K562 (cell line): ENCODE measurements around the gene TEP1. TPM values are rescaled to one million over a fixed set of nuclear protein-coding genes. Genes with fewer than 3 reads are reported as not detected.

ENCODE experiments used
- ATF1 ChIP-seq, 2 experiments: fragments of 450-650 bp in 1 of 2; IDR thresholded peaks; 2 replicates each; pipeline ENCODE4 v1.6.1; 2016; ENCODE audit warnings: missing compliant biosample characterization in 1 of 2, missing genetic modification characterization in 1 of 2
- BACH1 ChIP-seq: fragments of 200-800 bp; sonication (Bioruptor generic); IDR thresholded peaks from 2 replicates; pipeline ENCODE4 v1.6.1; 2016; ENCODE audit warnings: missing genetic modification characterization, missing compliant biosample characterization
- CBX3 ChIP-seq, 2 experiments: IDR thresholded peaks; 1 replicate in 1 of 2; 2 replicates in 1 of 2; pipeline ENCODE4 v1.6.1; 2012; ENCODE audit warnings: inconsistent platforms in 2 of 2, low read length in 2 of 2, borderline replicate concordance in 1 of 2, control low read depth in 1 of 2
- CC2D1A ChIP-seq: fragments of 450-650 bp; IDR thresholded peaks from 2 replicates; pipeline ENCODE4 v1.6.1; 2017; ENCODE audit warnings: mild to moderate bottlenecking
- E2F3 ChIP-seq: fragments of 250-450 bp; sonication (Bioruptor Pico); IDR thresholded peaks from 2 replicates; pipeline ENCODE4 v1.4.0; 2020; ENCODE audit warnings: mild to moderate bottlenecking
- KDM5B ChIP-seq: fragments of 200-600 bp; sonication (generic); IDR thresholded peaks from 2 replicates; pipeline ENCODE4 v1.6.1; 2012; ENCODE audit warnings: low read depth, mild to moderate bottlenecking, moderate library complexity, low read length, control low read depth, inconsistent platforms; ENCODE audit not compliant: insufficient replicate concordance
- KLF1 ChIP-seq: fragments of 450-650 bp; IDR thresholded peaks from 2 replicates; pipeline ENCODE4 v1.6.1; 2016; ENCODE audit warnings: missing genetic modification characterization, missing compliant biosample characterization
- LEF1 ChIP-seq: fragments of 450-650 bp; IDR thresholded peaks from 2 replicates; pipeline ENCODE4 v1.6.1; 2016; ENCODE audit warnings: mild to moderate bottlenecking
- MAFG ChIP-seq: fragments of 450-650 bp; conservative IDR thresholded peaks from 2 replicates; pipeline ENCODE4 v1.6.1; 2016; ENCODE audit warnings: missing genetic modification characterization, missing compliant biosample characterization
- NR2C2 ChIP-seq, 2 experiments: fragments of 200-800 bp in 1 of 2; sonication (Bioruptor generic) in 1 of 2; sonication (generic) in 1 of 2; formaldehyde crosslinking in 1 of 2; IDR thresholded peaks; 2 replicates each; pipeline versions ENCODE4 v1.6.1 to v1.8.0; 2016 to 2022; ENCODE audit warnings: mild to moderate bottlenecking in 1 of 2, missing compliant biosample characterization in 1 of 2, missing genetic modification characterization in 1 of 2, missing genetic modification reagents in 1 of 2
- PHF8 ChIP-seq: fragments of 200-600 bp; sonication (generic); IDR thresholded peaks from 2 replicates; pipeline ENCODE4 v1.6.1; 2012; ENCODE audit warnings: mixed run types, mild to moderate bottlenecking, inconsistent platforms, low read length, moderate library complexity, borderline replicate concordance
- SIN3A ChIP-seq, 2 experiments: fragments of 150-350 bp in 1 of 2; IDR thresholded peaks; 2 replicates each; pipeline ENCODE4 v1.6.1; 2011 to 2016; ENCODE audit warnings: borderline replicate concordance in 2 of 2, low read depth in 2 of 2, low read length in 2 of 2, mild to moderate bottlenecking in 2 of 2, moderate library complexity in 2 of 2; ENCODE audit not compliant: control insufficient read depth in 1 of 2
- SMAD1 ChIP-seq: fragments of 150-350 bp; IDR thresholded peaks from 2 replicates; pipeline ENCODE4 v1.6.1; 2014; ENCODE audit warnings: low read length, low read depth; ENCODE audit not compliant: partially characterized antibody
- ZBTB1 ChIP-seq: sonication (generic); formaldehyde crosslinking; IDR thresholded peaks from 2 replicates; pipeline ENCODE4 v1.8.1; 2023; ENCODE audit warnings: missing genetic modification reagents, low read depth, mild to moderate bottlenecking, borderline replicate concordance
- ZKSCAN8 ChIP-seq: fragments of 200-800 bp; sonication (Bioruptor generic); IDR thresholded peaks from 2 replicates; pipeline ENCODE4 v1.6.1; 2016; ENCODE audit warnings: missing genetic modification characterization, missing compliant biosample characterization
- ZNF780A ChIP-seq: fragments of 250-450 bp; sonication (Bioruptor Pico); IDR thresholded peaks from 2 replicates; pipeline ENCODE4 v1.5.0; 2021; ENCODE audit warnings: mild to moderate bottlenecking
- polyA plus RNA-seq, 8 experiments: library from polyadenylated mRNA; depleted of rRNA in 4 of 8; stranded (reverse) in 5 of 8; unstranded in 3 of 8; fragments of >200 nt; fragmentation: Nextera tagmentation in 2 of 8; fragmentation: Illumina TruSeq in 1 of 8; extraction: Ambion mirVana in 2 of 8; extraction: Trizol in 1 of 8; gene quantifications; 2 replicates each; pipeline versions ENCODE4 v1.2.1 to v1.2.3, GENCODE V29; 2011 to 2014; ENCODE audit warnings: inconsistent platforms in 1 of 8, missing spikeins in 1 of 8
- total RNA-seq, 7 experiments: library from RNA; depleted of rRNA in 6 of 7; stranded (reverse); fragments of >200 nt in 6 of 7; fragmentation: Illumina TruSeq in 2 of 7; extraction: Trizol in 2 of 7; gene quantifications; 2 replicates each; pipeline versions ENCODE4 v1.2.1 to v1.2.3, GENCODE V29; 2011 to 2021; ENCODE audit warnings: low replicate concordance in 1 of 7
- TF ChIP-seq, protein P1 (sequence below): fragments of 250-450 bp; sonication (Bioruptor Pico); IDR thresholded peaks from 2 replicates; pipeline ENCODE4 v1.4.0; 2020; ENCODE audit warnings: mild to moderate bottlenecking, moderate library complexity, borderline replicate concordance
- TF ChIP-seq, protein P2 (sequence below): sonication (generic); formaldehyde crosslinking; IDR thresholded peaks from 2 replicates; pipeline ENCODE4 v1.8.0; 2022; ENCODE audit warnings: missing genetic modification reagents, mild to moderate bottlenecking, moderate library complexity, borderline replicate concordance
- TF ChIP-seq, protein P3 (sequence below): sonication (generic); formaldehyde crosslinking; IDR thresholded peaks from 2 replicates; pipeline ENCODE4 v1.9.0; 2022; ENCODE audit warnings: mild to moderate bottlenecking, missing genetic modification reagents
- TF ChIP-seq, protein P4 (sequence below): sonication (generic); formaldehyde crosslinking; IDR thresholded peaks from 2 replicates; pipeline ENCODE4 v1.8.0; 2022; ENCODE audit warnings: missing genetic modification reagents, mild to moderate bottlenecking, borderline replicate concordance

TEP1 gene
- total and polyA plus RNA-seq, 9 of the 15 experiments (the other 6 are each of a cell fraction or from before 2014, with no cell fraction given): 1.0 to 12.2 (median 7.1) TPM

DNA sequence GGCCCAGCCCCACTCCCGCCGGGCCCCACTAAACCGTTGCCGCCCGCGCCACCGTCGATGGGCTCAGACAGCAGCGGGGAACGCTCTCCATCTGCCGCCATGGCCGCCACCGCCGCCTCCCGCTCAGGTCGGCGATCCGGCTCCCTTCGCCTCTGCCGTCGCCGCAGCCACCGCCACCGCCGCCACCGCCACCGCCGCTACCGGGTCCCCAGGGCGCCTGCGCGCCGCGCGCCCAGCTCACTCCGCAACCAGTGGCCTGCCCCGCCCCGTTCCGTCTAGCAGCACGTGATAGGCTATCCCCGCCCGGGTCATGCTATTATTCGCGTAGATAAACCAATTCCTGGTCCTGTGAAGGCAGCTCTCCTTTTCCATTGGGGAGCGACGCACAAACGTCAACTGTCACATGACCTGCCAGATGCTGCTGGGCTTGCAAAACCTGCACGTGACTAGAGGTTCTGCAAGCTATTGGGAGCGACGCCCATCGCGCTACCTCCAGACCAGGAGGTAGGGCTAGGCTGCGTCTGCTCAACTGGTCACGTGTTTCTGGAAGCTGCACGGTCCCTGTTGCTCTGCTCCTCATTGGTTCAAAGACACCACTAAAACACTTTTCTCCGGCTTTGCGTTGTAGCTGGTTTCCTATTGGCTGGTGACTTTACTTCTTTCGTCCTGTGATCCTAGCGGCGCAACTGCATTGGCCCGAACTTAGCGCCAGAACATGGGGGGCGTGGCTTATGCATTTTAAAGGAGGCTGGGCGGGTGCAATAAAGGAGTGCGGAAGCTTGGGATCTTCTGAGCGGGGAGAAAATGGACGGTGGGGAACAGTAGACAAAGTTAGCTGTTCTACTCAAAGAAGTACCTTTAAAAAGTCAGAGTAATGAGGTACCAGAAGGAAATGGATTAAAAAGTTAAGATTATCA, 48.2 kb upstream of the TEP1 start, which contains the start of gene PIP4P1 (continued):
- TF ChIP-seq, protein P1, sequence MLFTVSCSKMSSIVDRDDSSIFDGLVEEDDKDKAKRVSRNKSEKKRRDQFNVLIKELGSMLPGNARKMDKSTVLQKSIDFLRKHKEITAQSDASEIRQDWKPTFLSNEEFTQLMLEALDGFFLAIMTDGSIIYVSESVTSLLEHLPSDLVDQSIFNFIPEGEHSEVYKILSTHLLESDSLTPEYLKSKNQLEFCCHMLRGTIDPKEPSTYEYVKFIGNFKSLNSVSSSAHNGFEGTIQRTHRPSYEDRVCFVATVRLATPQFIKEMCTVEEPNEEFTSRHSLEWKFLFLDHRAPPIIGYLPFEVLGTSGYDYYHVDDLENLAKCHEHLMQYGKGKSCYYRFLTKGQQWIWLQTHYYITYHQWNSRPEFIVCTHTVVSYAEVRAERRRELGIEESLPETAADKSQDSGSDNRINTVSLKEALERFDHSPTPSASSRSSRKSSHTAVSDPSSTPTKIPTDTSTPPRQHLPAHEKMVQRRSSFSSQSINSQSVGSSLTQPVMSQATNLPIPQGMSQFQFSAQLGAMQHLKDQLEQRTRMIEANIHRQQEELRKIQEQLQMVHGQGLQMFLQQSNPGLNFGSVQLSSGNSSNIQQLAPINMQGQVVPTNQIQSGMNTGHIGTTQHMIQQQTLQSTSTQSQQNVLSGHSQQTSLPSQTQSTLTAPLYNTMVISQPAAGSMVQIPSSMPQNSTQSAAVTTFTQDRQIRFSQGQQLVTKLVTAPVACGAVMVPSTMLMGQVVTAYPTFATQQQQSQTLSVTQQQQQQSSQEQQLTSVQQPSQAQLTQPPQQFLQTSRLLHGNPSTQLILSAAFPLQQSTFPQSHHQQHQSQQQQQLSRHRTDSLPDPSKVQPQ (CRISPR knock-in tag): peak; percentile 92; the same call in 1 of the 2 replicates
- TF ChIP-seq, protein P2, sequence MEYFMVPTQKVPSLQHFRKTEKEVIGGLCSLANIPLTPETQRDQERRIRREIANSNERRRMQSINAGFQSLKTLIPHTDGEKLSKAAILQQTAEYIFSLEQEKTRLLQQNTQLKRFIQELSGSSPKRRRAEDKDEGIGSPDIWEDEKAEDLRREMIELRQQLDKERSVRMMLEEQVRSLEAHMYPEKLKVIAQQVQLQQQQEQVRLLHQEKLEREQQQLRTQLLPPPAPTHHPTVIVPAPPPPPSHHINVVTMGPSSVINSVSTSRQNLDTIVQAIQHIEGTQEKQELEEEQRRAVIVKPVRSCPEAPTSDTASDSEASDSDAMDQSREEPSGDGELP (CRISPR knock-in tag): peak; percentile 96
- TF ChIP-seq KDM5B: peak; percentile 84
- no peak for TF ChIP-seq ATF1 (CRISPR knock-in tag; IDR thresholded peaks at IDR 0.05)
- TF ChIP-seq ATF1 (tag; IDR thresholded peaks at IDR 0.05): peak; percentile 96
- TF ChIP-seq, protein P3, sequence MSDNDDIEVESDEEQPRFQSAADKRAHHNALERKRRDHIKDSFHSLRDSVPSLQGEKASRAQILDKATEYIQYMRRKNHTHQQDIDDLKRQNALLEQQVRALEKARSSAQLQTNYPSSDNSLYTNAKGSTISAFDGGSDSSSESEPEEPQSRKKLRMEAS: peak; percentile 96
- 0 out of 2 replicates have a peak, but pooled peaks have one; percentile 35 for TF ChIP-seq ZKSCAN8 (CRISPR knock-in tag)
- peak in 1 of 2 experiments; percentile 11; a peak in 1 of 4 replicates for TF ChIP-seq SIN3A (IDR thresholded peaks at IDR 0.05; ENCODE audit: borderline replicate concordance in 2 of 2, control insufficient read depth in 1 of 2, low read depth in 2 of 2, low read length in 2 of 2)
- TF ChIP-seq NR2C2 (CRISPR knock-in tag; IDR thresholded peaks at IDR 0.05): no peak
- peak; percentile 83 for TF ChIP-seq NR2C2 (tag; IDR thresholded peaks at IDR 0.05)
- TF ChIP-seq CBX3 (IDR thresholded peaks at IDR 0.05; ENCODE audit: borderline replicate concordance in 1 of 2, low read length in 2 of 2): peak in 1 of 2 experiments; percentile 57; a peak in 1 of 3 replicates
- peak; percentile 78 for TF ChIP-seq KLF1
- no peak for TF ChIP-seq SMAD1
- TF ChIP-seq E2F3 (CRISPR knock-in tag): 0 out of 2 replicates have a peak, but pooled peaks have one; percentile 32
- TF ChIP-seq, protein P4, sequence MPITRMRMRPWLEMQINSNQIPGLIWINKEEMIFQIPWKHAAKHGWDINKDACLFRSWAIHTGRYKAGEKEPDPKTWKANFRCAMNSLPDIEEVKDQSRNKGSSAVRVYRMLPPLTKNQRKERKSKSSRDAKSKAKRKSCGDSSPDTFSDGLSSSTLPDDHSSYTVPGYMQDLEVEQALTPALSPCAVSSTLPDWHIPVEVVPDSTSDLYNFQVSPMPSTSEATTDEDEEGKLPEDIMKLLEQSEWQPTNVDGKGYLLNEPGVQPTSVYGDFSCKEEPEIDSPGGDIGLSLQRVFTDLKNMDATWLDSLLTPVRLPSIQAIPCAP (CRISPR knock-in tag): no peak
- peak; percentile 96 for TF ChIP-seq CC2D1A
- TF ChIP-seq MAFG: peak; percentile 66
- peak; percentile 99 for TF ChIP-seq ZBTB1 (CRISPR knock-in tag)
- TF ChIP-seq LEF1: peak; percentile 91
- TF ChIP-seq PHF8: peak; percentile 69; the same call in 1 of the 2 replicates
- TF ChIP-seq ZNF780A (CRISPR knock-in tag): no peak
- TF ChIP-seq BACH1 (tag): peak; percentile 81
